ENCODE results near the gene TBC1D24.

DNA sequence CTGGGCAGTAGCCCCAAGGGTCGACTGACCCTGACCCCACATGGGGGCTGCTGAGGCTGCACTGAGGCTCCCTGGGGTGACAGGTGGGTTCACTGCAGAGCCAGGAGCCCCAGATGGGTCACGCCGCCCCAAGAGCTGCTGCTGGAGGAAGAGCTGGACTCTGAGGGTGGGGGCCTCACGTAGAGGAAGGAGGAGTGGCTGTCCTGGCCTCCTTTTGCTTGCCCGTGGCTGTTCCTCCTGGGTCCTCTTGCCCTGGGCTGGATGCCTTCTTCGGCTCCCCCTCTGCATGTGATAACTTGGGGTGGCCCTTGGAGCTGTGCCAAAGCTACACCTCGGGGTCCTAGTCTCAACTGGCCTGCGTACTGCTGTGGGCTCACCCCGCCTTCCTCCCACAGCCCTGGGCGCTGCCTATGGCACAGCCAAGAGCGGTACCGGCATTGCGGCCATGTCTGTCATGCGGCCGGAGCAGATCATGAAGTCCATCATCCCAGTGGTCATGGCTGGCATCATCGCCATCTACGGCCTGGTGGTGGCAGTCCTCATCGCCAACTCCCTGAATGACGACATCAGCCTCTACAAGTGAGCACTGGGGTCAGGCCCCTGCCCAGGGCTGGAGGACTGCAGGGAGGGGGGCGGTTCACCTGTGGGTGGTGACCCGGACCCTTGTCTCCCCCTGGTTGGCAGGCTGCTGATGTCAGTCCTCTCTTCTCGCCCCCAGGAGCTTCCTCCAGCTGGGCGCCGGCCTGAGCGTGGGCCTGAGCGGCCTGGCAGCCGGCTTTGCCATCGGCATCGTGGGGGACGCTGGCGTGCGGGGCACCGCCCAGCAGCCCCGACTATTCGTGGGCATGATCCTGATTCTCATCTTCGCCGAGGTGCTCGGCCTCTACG, 44.1 kb downstream of the TBC1D24 start:
- TF ChIP-seq, protein P1, sequence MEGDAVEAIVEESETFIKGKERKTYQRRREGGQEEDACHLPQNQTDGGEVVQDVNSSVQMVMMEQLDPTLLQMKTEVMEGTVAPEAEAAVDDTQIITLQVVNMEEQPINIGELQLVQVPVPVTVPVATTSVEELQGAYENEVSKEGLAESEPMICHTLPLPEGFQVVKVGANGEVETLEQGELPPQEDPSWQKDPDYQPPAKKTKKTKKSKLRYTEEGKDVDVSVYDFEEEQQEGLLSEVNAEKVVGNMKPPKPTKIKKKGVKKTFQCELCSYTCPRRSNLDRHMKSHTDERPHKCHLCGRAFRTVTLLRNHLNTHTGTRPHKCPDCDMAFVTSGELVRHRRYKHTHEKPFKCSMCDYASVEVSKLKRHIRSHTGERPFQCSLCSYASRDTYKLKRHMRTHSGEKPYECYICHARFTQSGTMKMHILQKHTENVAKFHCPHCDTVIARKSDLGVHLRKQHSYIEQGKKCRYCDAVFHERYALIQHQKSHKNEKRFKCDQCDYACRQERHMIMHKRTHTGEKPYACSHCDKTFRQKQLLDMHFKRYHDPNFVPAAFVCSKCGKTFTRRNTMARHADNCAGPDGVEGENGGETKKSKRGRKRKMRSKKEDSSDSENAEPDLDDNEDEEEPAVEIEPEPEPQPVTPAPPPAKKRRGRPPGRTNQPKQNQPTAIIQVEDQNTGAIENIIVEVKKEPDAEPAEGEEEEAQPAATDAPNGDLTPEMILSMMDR (optimal IDR thresholded peaks at IDR 0.05 in 1 of 3, IDR thresholded peaks at IDR 0.05 in 1 of 3, conservative IDR thresholded peaks at IDR 0.05 in 1 of 3; ENCODE audit: extremely low read depth in 1 of 3, insufficient read depth in 2 of 3, low read length in 3 of 3), result peak in 1 of 3 experiments; percentile 1
- TF ChIP-seq EZH2 (IDR thresholded peaks at IDR 0.05; ENCODE audit: low read length), result no peak
